CD14-positive monocyte (primary cell): Measurements from ENCODE around the gene TACC2. TPM values are rescaled to one million over a fixed set of nuclear protein-coding genes. Genes with fewer than 3 reads are reported as not detected.

Source experiments
- DNase-seq, 3 donors: peaks; one replicate each; pipeline ENCODE4 v3.0.0-alpha.2; 2011 to 2022
- H2AFZ ChIP-seq: 2 replicates; pipeline ENCODE4 v1.6.0; 2012; ENCODE audit warnings: mild to moderate bottlenecking, low read depth, low read length, inconsistent platforms; ENCODE audit not compliant: insufficient read depth, poor library complexity, severe bottlenecking
- H3K27ac ChIP-seq, 2 donors: 1 replicate in 1 of 2; 2 replicates in 1 of 2; pipeline ENCODE4 v1.5.1; 2012 to 2013; ENCODE audit warnings: low read length in 2 of 2, control low read depth in 1 of 2, inconsistent platforms in 1 of 2, low read depth in 1 of 2, mild to moderate bottlenecking in 1 of 2
- H3K27me3 ChIP-seq, 2 donors: one replicate each; pipeline versions ENCODE4 v1.6.0 to v1.6.1; 2011 to 2013; ENCODE audit warnings: low read length in 2 of 2; ENCODE audit not compliant: control insufficient read depth in 2 of 2, insufficient read depth in 2 of 2
- H3K36me3 ChIP-seq, 2 donors: replicated peaks in 1 of 2; 1 replicate in 1 of 2; 2 replicates in 1 of 2; pipeline versions ENCODE4 v1.5.1 to v1.6.1; 2012 to 2013; ENCODE audit warnings: low read length in 2 of 2, control low read depth in 1 of 2, inconsistent platforms in 1 of 2, mild to moderate bottlenecking in 1 of 2; ENCODE audit not compliant: insufficient read depth in 2 of 2, control insufficient read depth in 1 of 2
- H3K4me1 ChIP-seq, 2 donors: 1 replicate in 1 of 2; 2 replicates in 1 of 2; pipeline versions ENCODE4 v1.5.1 to v1.6.1; 2012 to 2013; ENCODE audit warnings: low read length in 2 of 2, control low read depth in 1 of 2, inconsistent platforms in 1 of 2, mild to moderate bottlenecking in 1 of 2, moderate library complexity in 1 of 2; ENCODE audit not compliant: insufficient read depth in 2 of 2, control insufficient read depth in 1 of 2
- H3K4me2 ChIP-seq: replicated peaks from 2 replicates; pipeline ENCODE3; 2012; ENCODE audit warnings: low read length, moderate library complexity, mild to moderate bottlenecking; ENCODE audit not compliant: poor library complexity, severe bottlenecking; ENCODE audit errors: extremely low read depth
- H3K4me3 ChIP-seq, 3 experiments: fragments of 200-600 bp in 1 of 3; sonication (generic) in 1 of 3; replicated peaks in 1 of 3; 1 replicate in 2 of 3; 2 replicates in 1 of 3; pipeline ENCODE4 v1.5.1; 2011 to 2013; ENCODE audit warnings: low read length in 3 of 3, mild to moderate bottlenecking in 3 of 3, control low read depth in 2 of 3, low read depth in 2 of 3, inconsistent platforms in 1 of 3, moderate library complexity in 1 of 3
- H3K79me2 ChIP-seq: 2 replicates; pipeline ENCODE4 v1.6.0; 2012; ENCODE audit warnings: mild to moderate bottlenecking, control low read depth, inconsistent platforms, low read length, moderate library complexity; ENCODE audit not compliant: insufficient read depth
- H3K9ac ChIP-seq: 2 replicates; pipeline ENCODE4 v1.6.0; 2017; ENCODE audit warnings: low read length, mild to moderate bottlenecking; ENCODE audit not compliant: insufficient read depth, poor library complexity, severe bottlenecking
- H3K9me3 ChIP-seq, 2 donors: replicated peaks in 1 of 2; 1 replicate in 1 of 2; 2 replicates in 1 of 2; pipeline versions ENCODE4 v1.5.1 to v1.6.1; 2012 to 2013; ENCODE audit warnings: low read length in 2 of 2, control low read depth in 1 of 2; ENCODE audit not compliant: control insufficient read depth in 1 of 2, insufficient read depth in 1 of 2
- H4K20me1 ChIP-seq: 2 replicates; pipeline ENCODE4 v1.6.0; 2012; ENCODE audit warnings: mild to moderate bottlenecking, low read length, control low read depth, moderate library complexity; ENCODE audit not compliant: insufficient read depth
- H3K27ac Mint-ChIP-seq, 7 donors: one replicate each; pipeline ENCODE4 v1.8.0; 2020; ENCODE audit warnings: mild to moderate bottlenecking in 7 of 7, mixed read lengths in 7 of 7, moderate library complexity in 6 of 7, inconsistent platforms in 2 of 7
- H3K27me3 Mint-ChIP-seq, 3 donors: one replicate each; pipeline ENCODE4 v1.8.0; 2021 to 2022; ENCODE audit warnings: low read depth in 3 of 3, mild to moderate bottlenecking in 3 of 3, mixed read lengths in 3 of 3, moderate library complexity in 3 of 3, inconsistent platforms in 1 of 3
- H3K36me3 Mint-ChIP-seq, 2 donors: one replicate each; pipeline ENCODE4 v1.8.0; 2020; ENCODE audit warnings: mixed read lengths in 2 of 2, inconsistent platforms in 1 of 2, mild to moderate bottlenecking in 1 of 2
- H3K4me1 Mint-ChIP-seq: one replicate; pipeline ENCODE4 v1.8.0; 2020; ENCODE audit warnings: mild to moderate bottlenecking, mixed read lengths
- H3K4me3 Mint-ChIP-seq, 2 donors: one replicate each; pipeline ENCODE4 v1.8.0; 2020; ENCODE audit warnings: mild to moderate bottlenecking in 2 of 2, mixed read lengths in 2 of 2, moderate library complexity in 1 of 2
- H3K9me3 Mint-ChIP-seq, 7 donors: one replicate each; pipeline ENCODE4 v1.8.0; 2020 to 2022; ENCODE audit warnings: mixed read lengths in 7 of 7, mild to moderate bottlenecking in 6 of 7, moderate library complexity in 6 of 7, inconsistent platforms in 2 of 7
- CTCF ChIP-seq: fragments of 200-600 bp; IDR thresholded peaks from one replicate; pipeline ENCODE4 v1.8.0; 2022; ENCODE audit warnings: antibody characterized with exemption, mild to moderate bottlenecking
- WGBS: methylation state at CpG from one replicate; pipeline ENCODE4 v1.1.5; 2013; ENCODE audit warnings: missing lambda C conversion rate; ENCODE audit not compliant: insufficient coverage; 5-methylcytosine and 5-hydroxymethylcytosine counted together
- intact Hi-C, 2 donors: fragments of 100-400 bp; cut with micrococcal nuclease; formaldehyde crosslinking; loops; one replicate each; pipeline versions ENCODE4 v1.15.0 to v1.15.1; 2023
- polyA plus RNA-seq, 3 donors: library from polyadenylated mRNA; depleted of rRNA in 1 of 3; unstranded in 2 of 3; stranded (reverse) in 1 of 3; fragments of 300-500 nt in 2 of 3; fragments of >200 nt in 1 of 3; fragmentation: Illumina TruSeq in 2 of 3; gene quantifications; 1 replicate in 2 of 3; 2 replicates in 1 of 3; pipeline ENCODE4 v1.2.3, GENCODE V29; 2012 to 2021

TACC2 gene
- polyA plus RNA-seq, 3 donors, result 0.03 TPM; not detected in 2

GRCh38 chr10:122087436-122087835 is 98.5 kb downstream of the TACC2 start:
- Histone ChIP-seq H3K9me3 (no peaks in the 10 kb centered on the region), H3K4me1 (no peaks in the 10 kb centered on the region), H3K4me3 (no peak overlapping the region), H3K27me3 (no peaks in the 10 kb centered on the region), H3K27ac (no peak overlapping the region), H3K36me3 (no peaks in the 10 kb centered on the region), H4K20me1 (no peaks in the 10 kb centered on the region), H2AFZ (no peak overlapping the region), H3K79me2 (no peaks in the 10 kb centered on the region), H3K9ac (no peak overlapping the region), H3K4me2 (no peak overlapping the region)
- Mint-ChIP-seq H3K36me3 (no peaks in the 10 kb centered on the region), H3K27ac (no peak overlapping the region), H3K4me1 (no peaks in the 10 kb centered on the region), H3K9me3 (no peaks in the 10 kb centered on the region), H3K4me3 (no peak overlapping the region), H3K27me3 (peaks cover 2 to 4% (median 2%) of the 10 kb centered on the region in 3 donors)
- DNase-seq, result no peak
- intact Hi-C loops, result no loop called here
- no peak for TF ChIP-seq CTCF
- 90% methylated on average over 7 of the region's 9 CpGs for WGBS

- H3K36me3 Mint-ChIP-seq, result no peaks in the 10 kb centered on the region
- WGBS, result 90% methylated on average over 7 of the region's 9 CpGs
- intact Hi-C loops, result no loop called here
These were observed 100.5 kb downstream of the TACC2 start for GRCh38 chr10:122089311-122090017.

More at GRCh38 chr10:122089311-122090017, 100.5 kb downstream of the TACC2 start:
- Histone ChIP-seq H3K9ac (no peak overlapping the region), H3K4me1 (no peaks in the 10 kb centered on the region), H3K27me3 (no peaks in the 10 kb centered on the region), H3K4me3 (no peak overlapping the region), H3K27ac (no peak overlapping the region), H3K79me2 (no peaks in the 10 kb centered on the region), H3K36me3 (no peaks in the 10 kb centered on the region), H4K20me1 (no peaks in the 10 kb centered on the region), H3K4me2 (no peak overlapping the region), H2AFZ (no peak overlapping the region), H3K9me3 (no peaks in the 10 kb centered on the region)
- no peak overlapping the region for H3K27ac Mint-ChIP-seq
- no peak for TF ChIP-seq CTCF
- H3K27me3 Mint-ChIP-seq, result peaks cover under 1 to 4% (median 4%) of the 10 kb centered on the region in 3 donors
- H3K4me1 Mint-ChIP-seq, result no peaks in the 10 kb centered on the region
- H3K9me3 Mint-ChIP-seq, result no peaks in the 10 kb centered on the region
- H3K4me3 Mint-ChIP-seq, result no peak overlapping the region
- no peak for DNase-seq
